ENCODE measurements around the gene CCDC86.
A peak's percentile ranks its signal among the peaks of the same experiment; 100 is the strongest.

The CCDC86 gene

DNA sequence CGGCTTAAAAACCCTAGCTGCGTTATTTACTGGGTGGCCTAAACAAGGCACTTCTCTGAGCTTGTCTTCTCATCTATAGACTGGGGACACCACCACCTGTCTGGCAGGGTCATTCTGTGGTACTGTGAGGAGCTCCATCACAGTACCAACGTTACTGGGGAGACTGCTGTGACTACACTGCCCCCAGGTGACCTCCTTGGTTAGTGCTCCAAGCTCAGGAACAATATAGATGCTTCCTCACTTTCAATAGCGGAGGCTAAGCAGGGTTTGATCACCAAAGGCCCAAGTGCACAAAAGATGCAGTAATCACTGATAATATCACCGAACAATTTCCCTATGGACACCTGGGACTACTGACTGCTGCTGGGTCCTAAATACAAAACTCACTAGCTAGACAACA is 45.6 kb downstream of the CCDC86 start:
- H3K79me2 ChIP-seq (ENCODE audit: control insufficient read depth, insufficient read depth, low read length, poor library complexity): no peaks in the 10 kb centered on the region
- no CpG with 5 or more reads among the region's 5 CpGs for WGBS (ENCODE audit: extremely low coverage, insufficient coverage, insufficient read length)
- H3K4me1 ChIP-seq (ENCODE audit: control insufficient read depth in 1 of 2, insufficient read depth in 2 of 2, low read length in 2 of 2): peaks cover 2 to 10% of the 10 kb centered on the region in 2 experiments
- DNase-seq: peak; percentile 25 to 47
- no peak overlapping the region for H4K91ac ChIP-seq (ENCODE audit: low read depth, low read length)
- no peak overlapping the region for H3K27ac ChIP-seq (ENCODE audit: low read depth, low read length)
- H2AFZ ChIP-seq (ENCODE audit: insufficient read depth, low read length, poor library complexity): no peak overlapping the region
- H4K8ac ChIP-seq (ENCODE audit: low read depth, low read length): no peak overlapping the region
- no peak overlapping the region for H2BK12ac ChIP-seq (ENCODE audit: low read length)
- no peak overlapping the region for H4K12ac ChIP-seq (ENCODE audit: low read depth, low read length)
- H3K79me1 ChIP-seq (ENCODE audit: low read length): no peaks in the 10 kb centered on the region
- H3K18ac ChIP-seq (ENCODE audit: low read length): no peak overlapping the region
- H3K36me3 ChIP-seq (ENCODE audit: control insufficient read depth in 1 of 2, insufficient read depth in 2 of 2, low read length in 2 of 2): peaks cover 5 to 8% of the 10 kb centered on the region in 2 experiments
- H3K9me3 ChIP-seq (ENCODE audit: insufficient read depth, low read depth, low read length): no peaks in the 10 kb centered on the region
- H3K9ac ChIP-seq (ENCODE audit: low read length): no peak overlapping the region
- H3K23ac ChIP-seq (ENCODE audit: low read length): no peak overlapping the region
- no peak overlapping the region for H3K4me3 ChIP-seq (ENCODE audit: low read depth, low read length)
- H3K4ac ChIP-seq (ENCODE audit: low read depth, low read length): no peak overlapping the region
- H3K14ac ChIP-seq (ENCODE audit: low read length): no peak overlapping the region
- no peak overlapping the region for H3K4me2 ChIP-seq (ENCODE audit: low read length)
- H2AK5ac ChIP-seq (ENCODE audit: low read length): no peak overlapping the region
- H2BK5ac ChIP-seq (ENCODE audit: low read depth, low read length, poor library complexity): no peak overlapping the region
- no peak overlapping the region for H2BK120ac ChIP-seq (ENCODE audit: insufficient read depth, low read length, poor library complexity)
- H3K27me3 ChIP-seq (ENCODE audit: insufficient read depth, low read length): no peaks in the 10 kb centered on the region

DNA sequence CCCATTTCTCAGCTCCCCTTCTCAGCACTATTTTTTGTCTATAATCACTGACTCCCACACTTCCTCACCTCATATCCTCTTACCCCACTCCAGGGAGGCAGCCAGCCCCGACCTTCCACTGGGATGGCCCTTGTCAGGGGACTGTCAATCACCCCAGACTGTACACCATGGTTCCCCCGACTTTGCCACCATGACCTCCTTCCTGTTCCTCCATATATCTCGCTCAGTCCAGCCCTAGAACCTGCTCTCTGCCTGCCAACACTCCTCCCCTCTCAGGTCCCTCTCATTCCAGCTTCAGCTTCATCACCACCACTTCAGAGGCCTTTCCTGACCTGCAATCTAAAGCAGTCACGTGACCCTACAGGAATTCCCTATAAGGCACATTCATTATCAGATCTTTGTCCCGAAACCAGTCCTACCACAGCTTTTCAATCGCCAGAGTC is 48.0 kb downstream of the CCDC86 start:
- Histone ChIP-seq H2AK5ac (ENCODE audit: low read length) (no peak overlapping the region), H2AFZ (ENCODE audit: insufficient read depth, low read length, poor library complexity) (no peak overlapping the region), H3K36me3 (ENCODE audit: control insufficient read depth in 1 of 2, insufficient read depth in 2 of 2, low read length in 2 of 2) (peaks cover 6 to 19% of the 10 kb centered on the region in 2 experiments), H2BK5ac (ENCODE audit: low read depth, low read length, poor library complexity) (no peak overlapping the region), H4K12ac (ENCODE audit: low read depth, low read length) (no peak overlapping the region), H3K4me1 (ENCODE audit: control insufficient read depth in 1 of 2, insufficient read depth in 2 of 2, low read length in 2 of 2) (peaks cover 2 to 10% of the 10 kb centered on the region in 2 experiments), H3K4me2 (ENCODE audit: low read length) (no peak overlapping the region), H3K18ac (ENCODE audit: low read length) (no peak overlapping the region), H3K14ac (ENCODE audit: low read length) (no peak overlapping the region), H3K23ac (ENCODE audit: low read length) (no peak overlapping the region), H3K79me1 (ENCODE audit: low read length) (no peaks in the 10 kb centered on the region), H2BK120ac (ENCODE audit: insufficient read depth, low read length, poor library complexity) (no peak overlapping the region), H4K8ac (ENCODE audit: low read depth, low read length) (peak overlapping the region; percentile 36), H3K9me3 (ENCODE audit: insufficient read depth, low read depth, low read length) (no peaks in the 10 kb centered on the region), H3K4ac (ENCODE audit: low read depth, low read length) (no peak overlapping the region), H3K27me3 (ENCODE audit: insufficient read depth, low read length) (no peaks in the 10 kb centered on the region), H3K9ac (ENCODE audit: low read length) (no peak overlapping the region), H4K91ac (ENCODE audit: low read depth, low read length) (no peak overlapping the region), H3K4me3 (ENCODE audit: low read depth, low read length) (no peak overlapping the region), H3K79me2 (ENCODE audit: control insufficient read depth, insufficient read depth, low read length, poor library complexity) (no peaks in the 10 kb centered on the region), H3K27ac (ENCODE audit: low read depth, low read length) (no peak overlapping the region), H2BK12ac (ENCODE audit: low read length) (no peak overlapping the region)
- WGBS (ENCODE audit: extremely low coverage, insufficient coverage, insufficient read length): no CpG with 5 or more reads among the region's 6 CpGs
- DNase-seq: peak in 1 of 2 donors; percentile 59

DNA sequence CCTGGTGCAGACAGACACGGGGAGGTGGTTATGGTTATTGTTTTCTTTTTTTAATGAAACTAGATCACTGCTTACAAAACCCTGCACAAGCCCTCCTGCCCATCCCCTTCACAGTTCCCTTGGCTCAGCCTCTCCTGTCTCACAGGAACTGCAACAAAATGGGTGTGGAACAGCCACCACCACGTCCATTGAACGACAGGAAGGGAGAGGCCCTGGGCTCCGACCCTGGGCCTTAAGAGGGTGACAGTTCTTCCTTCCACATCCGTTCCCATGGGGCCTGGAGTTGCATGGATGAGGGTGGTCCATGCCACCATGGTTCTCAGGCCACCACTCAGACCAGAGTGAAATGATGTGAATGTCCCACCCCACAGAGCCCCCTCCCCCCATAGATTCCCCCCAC is 48.8 kb downstream of the CCDC86 start:
- Histone ChIP-seq H4K91ac (ENCODE audit: low read depth, low read length) (no peak overlapping the region), H3K4ac (ENCODE audit: low read depth, low read length) (no peak overlapping the region), H3K36me3 (ENCODE audit: control insufficient read depth in 1 of 2, insufficient read depth in 2 of 2, low read length in 2 of 2) (peaks cover 6 to 25% of the 10 kb centered on the region in 2 experiments), H4K12ac (ENCODE audit: low read depth, low read length) (no peak overlapping the region), H2AK5ac (ENCODE audit: low read length) (no peak overlapping the region), H3K4me3 (ENCODE audit: low read depth, low read length) (no peak overlapping the region), H3K27me3 (ENCODE audit: insufficient read depth, low read length) (no peaks in the 10 kb centered on the region), H3K4me2 (ENCODE audit: low read length) (no peak overlapping the region), H2BK5ac (ENCODE audit: low read depth, low read length, poor library complexity) (no peak overlapping the region), H3K9me3 (ENCODE audit: insufficient read depth, low read depth, low read length) (no peaks in the 10 kb centered on the region), H3K79me2 (ENCODE audit: control insufficient read depth, insufficient read depth, low read length, poor library complexity) (no peaks in the 10 kb centered on the region), H2AFZ (ENCODE audit: insufficient read depth, low read length, poor library complexity) (no peak overlapping the region), H3K9ac (ENCODE audit: low read length) (no peak overlapping the region), H3K14ac (ENCODE audit: low read length) (no peak overlapping the region), H2BK120ac (ENCODE audit: insufficient read depth, low read length, poor library complexity) (no peak overlapping the region), H3K4me1 (ENCODE audit: control insufficient read depth in 1 of 2, insufficient read depth in 2 of 2, low read length in 2 of 2) (peaks cover 2 to 10% of the 10 kb centered on the region in 2 experiments), H3K23ac (ENCODE audit: low read length) (no peak overlapping the region), H3K27ac (ENCODE audit: low read depth, low read length) (no peak overlapping the region), H2BK12ac (ENCODE audit: low read length) (no peak overlapping the region), H3K79me1 (ENCODE audit: low read length) (no peaks in the 10 kb centered on the region), H3K18ac (ENCODE audit: low read length) (no peak overlapping the region), H4K8ac (ENCODE audit: low read depth, low read length) (no peak overlapping the region)
- no CpG with 5 or more reads among the region's 5 CpGs for WGBS (ENCODE audit: extremely low coverage, insufficient coverage, insufficient read length)
- DNase-seq: no peak

DNA sequence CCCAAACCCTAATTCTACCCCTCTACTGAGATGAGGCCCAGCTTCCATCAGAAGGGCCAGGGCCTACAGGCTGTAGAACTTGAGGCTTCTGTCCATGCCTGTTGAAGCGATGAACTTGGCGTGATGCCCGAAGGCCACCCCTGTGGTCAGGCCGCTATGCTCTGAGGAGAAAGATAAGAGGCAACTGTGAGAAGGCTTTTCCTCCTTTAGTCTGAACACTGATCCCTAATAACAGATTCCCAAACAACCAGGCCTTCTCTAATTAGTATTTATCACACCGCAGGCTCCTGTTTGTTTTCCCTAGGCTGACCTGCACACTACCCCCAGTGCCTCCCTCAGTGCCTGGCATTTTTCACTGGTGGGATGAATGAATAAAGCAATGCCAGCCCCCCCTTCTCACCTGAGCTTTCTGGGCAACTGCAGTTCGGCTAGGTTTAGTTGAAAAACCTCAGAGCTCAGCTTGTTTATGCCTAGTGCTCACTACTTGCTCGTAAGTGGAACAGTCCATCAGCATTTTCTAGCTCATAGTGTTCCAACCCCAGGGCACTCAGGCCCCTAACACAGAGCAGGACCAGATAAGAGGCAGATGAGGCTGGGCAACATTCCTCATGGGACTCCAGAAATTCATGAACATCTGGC is 49.3 kb downstream of the CCDC86 start:
- no peak overlapping the region for H2AK5ac ChIP-seq (ENCODE audit: low read length)
- H3K79me1 ChIP-seq (ENCODE audit: low read length): no peaks in the 10 kb centered on the region
- DNase-seq: no peak
- no peak overlapping the region for H3K18ac ChIP-seq (ENCODE audit: low read length)
- no peak overlapping the region for H4K8ac ChIP-seq (ENCODE audit: low read depth, low read length)
- no peak overlapping the region for H3K4me3 ChIP-seq (ENCODE audit: low read depth, low read length)
- H3K4me2 ChIP-seq (ENCODE audit: low read length): no peak overlapping the region
- no peaks in the 10 kb centered on the region for H3K27me3 ChIP-seq (ENCODE audit: insufficient read depth, low read length)
- no peak overlapping the region for H3K14ac ChIP-seq (ENCODE audit: low read length)
- WGBS (ENCODE audit: extremely low coverage, insufficient coverage, insufficient read length): no CpG with 5 or more reads among the region's 7 CpGs
- no peaks in the 10 kb centered on the region for H3K79me2 ChIP-seq (ENCODE audit: control insufficient read depth, insufficient read depth, low read length, poor library complexity)
- H3K4ac ChIP-seq (ENCODE audit: low read depth, low read length): no peak overlapping the region
- H4K12ac ChIP-seq (ENCODE audit: low read depth, low read length): no peak overlapping the region
- H2AFZ ChIP-seq (ENCODE audit: insufficient read depth, low read length, poor library complexity): no peak overlapping the region
- no peak overlapping the region for H2BK120ac ChIP-seq (ENCODE audit: insufficient read depth, low read length, poor library complexity)
- H3K9me3 ChIP-seq (ENCODE audit: insufficient read depth, low read depth, low read length): no peaks in the 10 kb centered on the region
- H3K23ac ChIP-seq (ENCODE audit: low read length): no peak overlapping the region
- H3K27ac ChIP-seq (ENCODE audit: low read depth, low read length): no peak overlapping the region
- no peak overlapping the region for H3K9ac ChIP-seq (ENCODE audit: low read length)
- H2BK5ac ChIP-seq (ENCODE audit: low read depth, low read length, poor library complexity): no peak overlapping the region
- H4K91ac ChIP-seq (ENCODE audit: low read depth, low read length): no peak overlapping the region
- H3K4me1 ChIP-seq (ENCODE audit: control insufficient read depth in 1 of 2, insufficient read depth in 2 of 2, low read length in 2 of 2): peaks cover 2 to 10% of the 10 kb centered on the region in 2 experiments
- peaks cover 8 to 27% of the 10 kb centered on the region in 2 experiments for H3K36me3 ChIP-seq (ENCODE audit: control insufficient read depth in 1 of 2, insufficient read depth in 2 of 2, low read length in 2 of 2)
- no peak overlapping the region for H2BK12ac ChIP-seq (ENCODE audit: low read length)
